ENCODE results near the gene DLD. TPM values are rescaled to one million over a fixed set of nuclear protein-coding genes. Genes with fewer than 3 reads are reported as not detected.

The DLD gene
- total RNA-seq, 2 donors from 2014 or later, result 119 to 183 TPM

DNA sequence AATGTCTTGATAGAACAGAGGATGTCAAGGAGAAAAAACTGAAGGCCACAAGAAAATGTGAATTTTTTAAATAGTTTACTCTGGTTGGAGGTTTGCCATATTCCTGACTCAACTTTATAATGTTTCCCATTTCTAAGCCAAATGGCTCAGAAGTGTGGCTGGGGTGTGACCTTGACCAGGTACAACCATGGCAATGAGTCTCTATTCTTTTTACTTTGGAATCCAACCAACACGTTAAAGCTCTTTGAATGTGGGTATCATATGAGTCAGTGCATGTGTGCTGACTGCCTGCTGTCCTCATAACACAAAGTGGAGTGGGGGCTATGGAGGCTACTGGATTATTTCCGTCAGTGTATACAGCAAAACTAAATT lies 33.5 kb upstream of the DLD start:
- Histone ChIP-seq H3K36me3 (no peaks in the 10 kb centered on the region), H3K9me3 (no peaks in the 10 kb centered on the region), H3K4me3 (no peak overlapping the region), H3K9ac (ENCODE audit: low read depth in 2 of 2, low read length in 2 of 2) (peak overlapping the region in 1 of 2 donors; percentile 43), H3K27ac (peak overlapping the region; percentile 63), H3K4me1 (peaks cover 4% of the 10 kb centered on the region), H3K27me3 (no peaks in the 10 kb centered on the region)
- DNase-seq, result no peak
- TF ChIP-seq, protein P1, sequence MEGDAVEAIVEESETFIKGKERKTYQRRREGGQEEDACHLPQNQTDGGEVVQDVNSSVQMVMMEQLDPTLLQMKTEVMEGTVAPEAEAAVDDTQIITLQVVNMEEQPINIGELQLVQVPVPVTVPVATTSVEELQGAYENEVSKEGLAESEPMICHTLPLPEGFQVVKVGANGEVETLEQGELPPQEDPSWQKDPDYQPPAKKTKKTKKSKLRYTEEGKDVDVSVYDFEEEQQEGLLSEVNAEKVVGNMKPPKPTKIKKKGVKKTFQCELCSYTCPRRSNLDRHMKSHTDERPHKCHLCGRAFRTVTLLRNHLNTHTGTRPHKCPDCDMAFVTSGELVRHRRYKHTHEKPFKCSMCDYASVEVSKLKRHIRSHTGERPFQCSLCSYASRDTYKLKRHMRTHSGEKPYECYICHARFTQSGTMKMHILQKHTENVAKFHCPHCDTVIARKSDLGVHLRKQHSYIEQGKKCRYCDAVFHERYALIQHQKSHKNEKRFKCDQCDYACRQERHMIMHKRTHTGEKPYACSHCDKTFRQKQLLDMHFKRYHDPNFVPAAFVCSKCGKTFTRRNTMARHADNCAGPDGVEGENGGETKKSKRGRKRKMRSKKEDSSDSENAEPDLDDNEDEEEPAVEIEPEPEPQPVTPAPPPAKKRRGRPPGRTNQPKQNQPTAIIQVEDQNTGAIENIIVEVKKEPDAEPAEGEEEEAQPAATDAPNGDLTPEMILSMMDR (IDR thresholded peaks at IDR 0.05), result no peak
- intact Hi-C loops (cut with DNase I), result no loop called here

DNA sequence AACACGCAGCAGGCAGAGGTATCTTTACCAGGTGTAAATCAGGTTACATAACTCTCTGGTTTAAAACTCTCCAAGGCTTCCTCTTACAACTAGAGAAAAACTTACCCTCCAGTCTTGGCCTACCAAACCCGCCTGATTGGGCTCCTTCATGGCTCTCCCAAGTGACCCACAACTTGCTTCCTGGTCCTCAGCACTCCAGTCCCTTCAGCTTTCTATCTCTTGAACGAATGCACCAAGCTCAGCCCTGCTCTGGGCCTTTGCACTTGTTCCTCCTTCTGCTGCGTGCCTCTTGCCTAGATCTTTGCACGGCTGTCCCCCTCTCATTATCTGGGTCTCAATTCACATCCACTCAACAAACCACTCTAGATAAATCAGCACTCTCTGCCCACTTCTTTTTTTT lies 32.7 kb upstream of the DLD start:
- Histone ChIP-seq H3K9me3 (no peaks in the 10 kb centered on the region), H3K4me3 (no peak overlapping the region), H3K27ac (no peak overlapping the region), H3K27me3 (no peaks in the 10 kb centered on the region), H3K36me3 (no peaks in the 10 kb centered on the region), H3K9ac (ENCODE audit: low read depth in 2 of 2, low read length in 2 of 2) (no peak overlapping the region), H3K4me1 (peaks cover 4% of the 10 kb centered on the region)
- TF ChIP-seq, protein P1 (IDR thresholded peaks at IDR 0.05), result no peak
- DNase-seq, result no peak
- intact Hi-C loops (cut with DNase I), result no loop called here

DNA sequence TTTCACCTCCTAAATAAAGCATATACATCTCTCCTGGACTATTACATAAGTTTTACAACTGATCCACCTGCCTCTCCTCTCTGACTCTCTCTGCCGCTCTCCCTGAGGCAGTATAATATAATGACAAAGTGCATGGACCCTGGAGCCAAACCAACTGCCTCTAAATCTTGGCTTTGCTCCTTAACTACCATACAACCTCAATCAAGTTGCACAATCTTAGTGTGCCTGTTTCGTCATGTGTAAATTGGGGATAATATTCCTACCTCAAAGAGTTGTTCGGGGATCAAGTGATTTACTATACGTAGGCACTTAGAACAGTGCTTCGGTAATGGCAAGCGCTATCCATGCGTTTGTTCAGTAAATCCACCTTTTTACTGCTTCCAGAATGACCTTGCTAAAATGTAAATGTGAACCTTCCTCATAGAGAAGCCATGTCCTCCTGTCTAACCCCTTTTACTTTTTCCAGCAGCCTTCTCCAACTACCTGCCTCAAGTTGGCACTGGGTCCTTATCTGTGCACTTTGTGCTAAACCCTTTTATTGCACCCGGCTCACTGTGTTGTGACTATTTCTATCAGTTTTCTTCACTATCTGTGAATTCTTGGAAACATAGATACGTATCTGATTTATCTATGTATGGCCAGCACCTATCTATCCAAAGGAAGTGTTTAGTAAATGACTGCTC lies 30.6 kb upstream of the DLD start:
- no peak overlapping the region for H3K4me3 ChIP-seq
- H3K27me3 ChIP-seq, result no peaks in the 10 kb centered on the region
- peak overlapping the region in 1 of 2 donors; percentile 7 for H3K9ac ChIP-seq (ENCODE audit: low read depth in 2 of 2, low read length in 2 of 2)
- H3K36me3 ChIP-seq, result no peaks in the 10 kb centered on the region
- peak overlapping the region; percentile 74 for H3K27ac ChIP-seq
- no peaks in the 10 kb centered on the region for H3K9me3 ChIP-seq
- TF ChIP-seq, protein P1 (IDR thresholded peaks at IDR 0.05), result no peak
- peak; percentile 72 for DNase-seq
- peaks cover 4% of the 10 kb centered on the region for H3K4me1 ChIP-seq
- intact Hi-C loops (cut with DNase I), result no loop called here

DNA sequence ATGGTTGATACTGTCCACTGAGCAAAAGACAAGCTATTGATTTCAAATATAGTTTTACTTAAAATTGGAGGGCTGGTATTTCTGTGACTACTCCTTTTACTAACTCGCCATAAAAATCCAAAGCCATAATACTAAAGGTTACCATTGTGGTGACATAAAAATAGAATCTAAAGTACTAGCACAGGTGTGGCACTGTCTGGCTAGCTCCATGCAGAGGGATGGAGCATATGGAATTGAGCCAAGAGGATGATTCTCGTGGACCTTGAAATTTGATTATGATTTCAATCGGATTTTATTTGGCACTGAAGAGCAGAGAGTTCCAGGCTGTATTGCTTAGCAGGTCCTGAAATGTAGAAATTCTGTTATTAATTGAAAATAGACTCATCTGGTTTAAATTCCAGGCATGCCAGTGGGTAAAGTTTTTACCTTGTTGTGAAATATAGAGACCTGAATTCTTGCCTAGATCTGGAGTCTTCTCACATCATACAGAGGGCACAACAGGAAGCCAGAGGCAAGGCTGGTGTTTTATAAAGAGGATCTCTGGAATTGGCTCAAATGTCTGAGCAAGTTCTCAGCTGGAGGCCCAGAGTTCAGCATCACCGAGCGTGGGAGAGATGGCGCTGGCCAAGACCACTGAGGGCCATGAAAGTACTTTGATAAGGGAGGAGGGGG lies 29.9 kb upstream of the DLD start:
- Histone ChIP-seq H3K4me1 (peaks cover 4% of the 10 kb centered on the region), H3K4me3 (no peak overlapping the region), H3K27ac (peak overlapping the region; percentile 74), H3K9me3 (no peaks in the 10 kb centered on the region), H3K27me3 (no peaks in the 10 kb centered on the region), H3K36me3 (no peaks in the 10 kb centered on the region), H3K9ac (ENCODE audit: low read depth in 2 of 2, low read length in 2 of 2) (peak overlapping the region in 1 of 2 donors; percentile 13)
- peak; percentile 51 for DNase-seq
- TF ChIP-seq, protein P1 (IDR thresholded peaks at IDR 0.05), result no peak
- intact Hi-C loops (cut with DNase I), result no loop called here

DNA sequence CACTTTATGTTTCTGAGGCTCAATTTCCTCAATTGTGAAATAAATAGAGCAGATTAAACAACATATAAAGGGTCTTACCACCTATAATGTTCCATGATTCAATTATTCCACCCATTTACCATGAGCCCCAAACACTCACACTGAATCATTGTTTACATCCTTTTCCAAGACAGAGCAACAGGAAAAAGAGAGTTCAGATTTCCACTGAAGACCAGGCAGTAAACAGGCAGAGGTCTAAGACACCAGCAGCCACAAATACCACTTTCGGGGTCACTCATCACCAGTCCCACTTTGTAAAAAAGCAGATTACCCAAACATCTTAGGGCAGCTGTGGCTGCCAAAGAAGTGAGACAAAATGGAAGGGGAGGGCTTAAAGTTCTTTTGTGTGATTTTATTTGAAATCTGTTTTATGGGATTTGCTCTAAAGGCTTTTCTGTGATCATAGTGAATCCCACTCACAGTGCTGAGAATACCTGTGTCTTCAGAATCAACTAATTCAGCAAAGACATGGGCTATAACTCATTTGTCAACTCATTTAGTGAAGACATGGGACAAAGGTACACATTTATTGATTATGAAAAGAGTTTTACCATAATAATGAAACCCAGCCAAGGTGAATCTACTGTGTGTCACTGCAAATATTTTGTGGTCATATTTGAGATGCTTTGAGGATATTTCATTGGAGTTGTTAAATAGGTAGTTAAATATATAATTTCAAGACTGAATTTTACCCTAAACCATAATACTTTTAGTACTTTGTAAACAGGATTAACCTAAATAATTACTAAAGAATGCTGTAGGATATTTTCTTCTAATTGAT lies 24.8 kb upstream of the DLD start:
- Histone ChIP-seq H3K27me3 (no peaks in the 10 kb centered on the region), H3K9ac (ENCODE audit: low read depth in 2 of 2, low read length in 2 of 2) (no peak overlapping the region), H3K4me1 (no peaks in the 10 kb centered on the region), H3K9me3 (no peaks in the 10 kb centered on the region), H3K27ac (no peak overlapping the region), H3K4me3 (no peak overlapping the region), H3K36me3 (no peaks in the 10 kb centered on the region)
- no peak for DNase-seq
- intact Hi-C loops (cut with DNase I), result no loop called here
- TF ChIP-seq, protein P1 (IDR thresholded peaks at IDR 0.05), result no peak
